Measurements from ENCODE around the gene IGFLR1. TPM values are rescaled to one million over a fixed set of nuclear protein-coding genes. Genes with fewer than 3 reads are reported as not detected.
"Not testable (repeated sequence)": the region's sequence is repeated elsewhere in the genome, so short reads cannot be mapped to it uniquely, and the experiment has no call there.

Gene IGFLR1
- total RNA-seq, 1 donor from 2014 or later: 14.8 TPM

- DNase-seq (ENCODE audit: low spot score): no peak
Measured at GRCh38 chr19:35777961-35778360, 35.7 kb upstream of the IGFLR1 start.

GRCh38 chr19:35777086-35777841 is 35.0 kb upstream of the IGFLR1 start:
- no peak for DNase-seq (ENCODE audit: low spot score)

- DNase-seq (ENCODE audit: low spot score): no peak
Measured at GRCh38 chr19:35776102-35776788, 34.0 kb upstream of the IGFLR1 start.

- peak; percentile 99 for DNase-seq (ENCODE audit: low spot score)
Measured at GRCh38 chr19:35775298-35776101, 33.2 kb upstream of the IGFLR1 start, which contains the start of gene ARHGAP33. Gene ARHGAP33 (plus strand): TSS chr19:35775564. CDS start chr19:35775659, 95 bp downstream.

- no peak for DNase-seq (ENCODE audit: low spot score)
Measured at GRCh38 chr19:35775046-35775297, 32.7 kb upstream of the IGFLR1 start.

GRCh38 chr19:35774274-35775045 is 32.2 kb upstream of the IGFLR1 start:
- no peak for DNase-seq (ENCODE audit: low spot score)

- no peak for DNase-seq (ENCODE audit: low spot score)
Measured at GRCh38 chr19:35773020-35773806, 31.0 kb upstream of the IGFLR1 start.

GRCh38 chr19:35772362-35772761 is 30.1 kb upstream of the IGFLR1 start:
- not testable (repeated sequence) for DNase-seq (ENCODE audit: low spot score)

- no peak for DNase-seq (ENCODE audit: low spot score)
Measured at GRCh38 chr19:35768082-35768421, 25.8 kb upstream of the IGFLR1 start.

GRCh38 chr19:35767288-35768081 is 25.2 kb upstream of the IGFLR1 start:
- no peak for DNase-seq (ENCODE audit: low spot score)

- no peak for DNase-seq (ENCODE audit: low spot score)
Measured at GRCh38 chr19:35766571-35767104, 24.4 kb upstream of the IGFLR1 start.

GRCh38 chr19:35764432-35765315 is 22.4 kb upstream of the IGFLR1 start:
- DNase-seq (ENCODE audit: low spot score): no peak

GRCh38 chr19:35760711-35761349 is 18.6 kb upstream of the IGFLR1 start:
- DNase-seq (ENCODE audit: low spot score): no peak

- DNase-seq (ENCODE audit: low spot score): no peak
Measured at GRCh38 chr19:35759697-35760096, 17.4 kb upstream of the IGFLR1 start.

GRCh38 chr19:35757749-35758608 is 15.7 kb upstream of the IGFLR1 start, which contains the start of gene PROSER3:
Gene PROSER3 (plus strand): TSS chr19:35758176. CDS start chr19:35758216, 40 bp downstream.
- DNase-seq (ENCODE audit: low spot score): peak; percentile 99

GRCh38 chr19:35757231-35757748 is 15.0 kb upstream of the IGFLR1 start:
- peak; percentile 91 for DNase-seq (ENCODE audit: low spot score)

All from mucosa of gallbladder (tissue), 1 donor.